ENCODE measurements around the gene VWA5B1.

GRCh38 chr1:20373286-20373685, 82.6 kb downstream of the VWA5B1 start:
- TF ChIP-seq, protein P1, sequence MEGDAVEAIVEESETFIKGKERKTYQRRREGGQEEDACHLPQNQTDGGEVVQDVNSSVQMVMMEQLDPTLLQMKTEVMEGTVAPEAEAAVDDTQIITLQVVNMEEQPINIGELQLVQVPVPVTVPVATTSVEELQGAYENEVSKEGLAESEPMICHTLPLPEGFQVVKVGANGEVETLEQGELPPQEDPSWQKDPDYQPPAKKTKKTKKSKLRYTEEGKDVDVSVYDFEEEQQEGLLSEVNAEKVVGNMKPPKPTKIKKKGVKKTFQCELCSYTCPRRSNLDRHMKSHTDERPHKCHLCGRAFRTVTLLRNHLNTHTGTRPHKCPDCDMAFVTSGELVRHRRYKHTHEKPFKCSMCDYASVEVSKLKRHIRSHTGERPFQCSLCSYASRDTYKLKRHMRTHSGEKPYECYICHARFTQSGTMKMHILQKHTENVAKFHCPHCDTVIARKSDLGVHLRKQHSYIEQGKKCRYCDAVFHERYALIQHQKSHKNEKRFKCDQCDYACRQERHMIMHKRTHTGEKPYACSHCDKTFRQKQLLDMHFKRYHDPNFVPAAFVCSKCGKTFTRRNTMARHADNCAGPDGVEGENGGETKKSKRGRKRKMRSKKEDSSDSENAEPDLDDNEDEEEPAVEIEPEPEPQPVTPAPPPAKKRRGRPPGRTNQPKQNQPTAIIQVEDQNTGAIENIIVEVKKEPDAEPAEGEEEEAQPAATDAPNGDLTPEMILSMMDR (IDR thresholded peaks at IDR 0.05), result no peak
- TF ChIP-seq POLR2A (IDR thresholded peaks at IDR 0.05) (no peak), POLR2AphosphoS5 (IDR thresholded peaks at IDR 0.05) (no peak), EP300 (IDR thresholded peaks at IDR 0.05) (no peak)

Data from gastroesophageal sphincter (tissue), 3 donors.